ENCODE results near the gene LRRTM4.
A peak's percentile ranks its signal among the peaks of the same experiment; 100 is the strongest.

LRRTM4 gene

GRCh38 chr2:76977846-76978727 lies 544.1 kb downstream of the LRRTM4 start:
- no peak for TF ChIP-seq PAX5 (IDR thresholded peaks at IDR 0.05; ENCODE audit: insufficient read depth, low read length, severe bottlenecking)
- no peak for TF ChIP-seq POLR2A (IDR thresholded peaks at IDR 0.05; ENCODE audit: low read depth, low read length)
- no peak for TF ChIP-seq SPI1 (IDR thresholded peaks at IDR 0.05; ENCODE audit: low read depth, low read length)
- no peak for TF ChIP-seq TAF1 (IDR thresholded peaks at IDR 0.05; ENCODE audit: low read depth, low read length)
- TF ChIP-seq POLR2AphosphoS5 (IDR thresholded peaks at IDR 0.05; ENCODE audit: low read depth, low read length) = no peak
- TF ChIP-seq POU2F2 (IDR thresholded peaks at IDR 0.05; ENCODE audit: low read depth, low read length) = no peak
- FAIRE-seq (no peak), DNase-seq (ENCODE audit: insufficient read length, low spot score) (no peak)

- DNase-seq (ENCODE audit: insufficient read length, low spot score) (no peak), FAIRE-seq (no peak)
- no peak for TF ChIP-seq TAF1 (IDR thresholded peaks at IDR 0.05; ENCODE audit: low read depth, low read length)
- no peak for TF ChIP-seq PAX5 (IDR thresholded peaks at IDR 0.05; ENCODE audit: insufficient read depth, low read length, severe bottlenecking)
- no peak for TF ChIP-seq POU2F2 (IDR thresholded peaks at IDR 0.05; ENCODE audit: low read depth, low read length)
Observed at GRCh38 chr2:76975752-76976151, 546.4 kb downstream of the LRRTM4 start.

- DNase-seq (ENCODE audit: insufficient read length, low spot score) = no peak
- TF ChIP-seq TAF1 (IDR thresholded peaks at IDR 0.05; ENCODE audit: low read depth, low read length) (no peak), POLR2AphosphoS5 (IDR thresholded peaks at IDR 0.05; ENCODE audit: low read depth, low read length) (no peak), POU2F2 (IDR thresholded peaks at IDR 0.05; ENCODE audit: low read depth, low read length) (no peak), SPI1 (IDR thresholded peaks at IDR 0.05; ENCODE audit: low read depth, low read length) (no peak), PAX5 (IDR thresholded peaks at IDR 0.05; ENCODE audit: insufficient read depth, low read length, severe bottlenecking) (no peak), POLR2A (IDR thresholded peaks at IDR 0.05; ENCODE audit: low read depth, low read length) (no peak)
Observed at GRCh38 chr2:76973610-76974009, 548.6 kb downstream of the LRRTM4 start.

GRCh38 chr2:76965772-76966171 lies 556.4 kb downstream of the LRRTM4 start:
- DNase-seq (ENCODE audit: insufficient read length, low spot score) (no peak), FAIRE-seq (no peak)
- TF ChIP-seq POLR2A (IDR thresholded peaks at IDR 0.05; ENCODE audit: low read depth, low read length) (no peak), POU2F2 (IDR thresholded peaks at IDR 0.05; ENCODE audit: low read depth, low read length) (no peak), SPI1 (IDR thresholded peaks at IDR 0.05; ENCODE audit: low read depth, low read length) (no peak), POLR2AphosphoS5 (IDR thresholded peaks at IDR 0.05; ENCODE audit: low read depth, low read length) (no peak), TAF1 (IDR thresholded peaks at IDR 0.05; ENCODE audit: low read depth, low read length) (no peak), PAX5 (IDR thresholded peaks at IDR 0.05; ENCODE audit: insufficient read depth, low read length, severe bottlenecking) (no peak)

More at GRCh38 chr2:76973610-76974009, 548.6 kb downstream of the LRRTM4 start:
- no peak for FAIRE-seq

- DNase-seq (ENCODE audit: insufficient read length, low spot score) (no peak), FAIRE-seq (no peak)
- TF ChIP-seq SPI1 (IDR thresholded peaks at IDR 0.05; ENCODE audit: low read depth, low read length) (no peak), POU2F2 (IDR thresholded peaks at IDR 0.05; ENCODE audit: low read depth, low read length) (no peak), POLR2AphosphoS5 (IDR thresholded peaks at IDR 0.05; ENCODE audit: low read depth, low read length) (no peak), TAF1 (IDR thresholded peaks at IDR 0.05; ENCODE audit: low read depth, low read length) (no peak), PAX5 (IDR thresholded peaks at IDR 0.05; ENCODE audit: insufficient read depth, low read length, severe bottlenecking) (no peak), POLR2A (IDR thresholded peaks at IDR 0.05; ENCODE audit: low read depth, low read length) (no peak)
Observed at GRCh38 chr2:76958749-76959148, 563.4 kb downstream of the LRRTM4 start.

GRCh38 chr2:76953733-76954347 lies 568.3 kb downstream of the LRRTM4 start:
- DNase-seq (ENCODE audit: insufficient read length, low spot score) = no peak
- TF ChIP-seq POLR2AphosphoS5 (IDR thresholded peaks at IDR 0.05; ENCODE audit: low read depth, low read length) (no peak), POU2F2 (IDR thresholded peaks at IDR 0.05; ENCODE audit: low read depth, low read length) (no peak), TAF1 (IDR thresholded peaks at IDR 0.05; ENCODE audit: low read depth, low read length) (no peak), PAX5 (IDR thresholded peaks at IDR 0.05; ENCODE audit: insufficient read depth, low read length, severe bottlenecking) (no peak), SPI1 (IDR thresholded peaks at IDR 0.05; ENCODE audit: low read depth, low read length) (no peak), POLR2A (IDR thresholded peaks at IDR 0.05; ENCODE audit: low read depth, low read length) (no peak)
- FAIRE-seq = no peak

- TF ChIP-seq POU2F2 (IDR thresholded peaks at IDR 0.05; ENCODE audit: low read depth, low read length) (no peak), POLR2A (IDR thresholded peaks at IDR 0.05; ENCODE audit: low read depth, low read length) (no peak), PAX5 (IDR thresholded peaks at IDR 0.05; ENCODE audit: insufficient read depth, low read length, severe bottlenecking) (no peak), POLR2AphosphoS5 (IDR thresholded peaks at IDR 0.05; ENCODE audit: low read depth, low read length) (no peak), TAF1 (IDR thresholded peaks at IDR 0.05; ENCODE audit: low read depth, low read length) (no peak), SPI1 (IDR thresholded peaks at IDR 0.05; ENCODE audit: low read depth, low read length) (no peak)
- no peak for DNase-seq (ENCODE audit: insufficient read length, low spot score)
- no peak for FAIRE-seq
Observed at GRCh38 chr2:76946631-76947145, 575.5 kb downstream of the LRRTM4 start.

- no peak for DNase-seq (ENCODE audit: insufficient read length, low spot score)
- no peak for FAIRE-seq
- TF ChIP-seq SPI1 (IDR thresholded peaks at IDR 0.05; ENCODE audit: low read depth, low read length) = peak; percentile 52
- TF ChIP-seq POU2F2 (IDR thresholded peaks at IDR 0.05; ENCODE audit: low read depth, low read length) = no peak
- no peak for TF ChIP-seq TAF1 (IDR thresholded peaks at IDR 0.05; ENCODE audit: low read depth, low read length)
- no peak for TF ChIP-seq POLR2A (IDR thresholded peaks at IDR 0.05; ENCODE audit: low read depth, low read length)
- no peak for TF ChIP-seq PAX5 (IDR thresholded peaks at IDR 0.05; ENCODE audit: insufficient read depth, low read length, severe bottlenecking)
Observed at GRCh38 chr2:76940559-76940958, 581.6 kb downstream of the LRRTM4 start.

GRCh38 chr2:76938153-76938552 lies 584.0 kb downstream of the LRRTM4 start:
- FAIRE-seq (no peak), DNase-seq (ENCODE audit: insufficient read length, low spot score) (no peak)
- TF ChIP-seq POLR2AphosphoS5 (IDR thresholded peaks at IDR 0.05; ENCODE audit: low read depth, low read length) (no peak), POLR2A (IDR thresholded peaks at IDR 0.05; ENCODE audit: low read depth, low read length) (no peak), SPI1 (IDR thresholded peaks at IDR 0.05; ENCODE audit: low read depth, low read length) (no peak), POU2F2 (IDR thresholded peaks at IDR 0.05; ENCODE audit: low read depth, low read length) (no peak), PAX5 (IDR thresholded peaks at IDR 0.05; ENCODE audit: insufficient read depth, low read length, severe bottlenecking) (no peak), TAF1 (IDR thresholded peaks at IDR 0.05; ENCODE audit: low read depth, low read length) (no peak)

Measured in GM12891 (cell line).